HG02970 (cell line): ENCODE data around the gene EXO5.
"Not testable (repeated sequence)": the region's sequence is repeated elsewhere in the genome, so short reads cannot be mapped to it uniquely, and the experiment has no call there.

Experiments used
- ATAC-seq: cut with Tn5 transposase; IDR thresholded peaks from one replicate; pipeline ENCODE4 v1.9.1; 2021; ENCODE audit warnings: mild to moderate bottlenecking, moderate library complexity, moderate number of reproducible peaks; ENCODE audit not compliant: unreplicated experiment, low FRiP score

The EXO5 gene

DNA sequence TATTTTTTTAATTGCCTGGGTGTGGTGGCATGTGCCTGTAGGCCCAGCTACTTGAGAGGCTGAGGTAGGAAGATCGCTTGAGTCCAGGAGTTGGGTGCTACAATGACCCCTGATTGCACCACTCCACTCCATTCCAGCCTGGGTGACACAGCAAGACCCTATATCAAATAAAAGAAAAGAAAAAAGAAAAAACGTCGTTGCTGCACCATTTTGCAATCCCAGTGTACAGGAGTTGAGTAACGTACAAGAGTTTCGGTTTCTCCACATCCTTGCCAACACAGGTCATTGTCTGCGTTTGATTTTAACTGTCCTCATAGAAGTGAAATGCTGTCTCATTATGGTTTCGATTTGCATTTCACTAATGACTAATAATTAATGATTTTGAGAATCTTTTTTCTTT is 30.8 kb downstream of the EXO5 start:
- no peak for ATAC-seq

DNA sequence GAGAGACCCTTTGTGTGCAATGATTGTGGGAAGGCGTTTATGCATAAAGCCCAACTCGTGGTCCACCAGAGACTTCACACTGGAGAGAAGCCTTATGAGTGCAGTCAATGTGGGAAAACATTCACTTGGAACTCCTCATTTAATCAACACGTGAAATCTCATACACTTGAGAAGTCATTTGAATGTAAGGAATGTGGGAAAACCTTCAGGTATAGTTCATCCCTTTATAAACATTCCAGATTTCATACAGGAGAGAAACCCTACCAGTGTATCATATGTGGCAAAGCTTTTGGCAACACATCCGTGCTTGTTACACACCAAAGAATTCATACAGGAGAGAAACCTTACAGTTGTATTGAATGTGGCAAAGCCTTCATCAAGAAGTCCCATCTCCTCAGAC is 38.4 kb downstream of the EXO5 start:
- ATAC-seq = no peak

DNA sequence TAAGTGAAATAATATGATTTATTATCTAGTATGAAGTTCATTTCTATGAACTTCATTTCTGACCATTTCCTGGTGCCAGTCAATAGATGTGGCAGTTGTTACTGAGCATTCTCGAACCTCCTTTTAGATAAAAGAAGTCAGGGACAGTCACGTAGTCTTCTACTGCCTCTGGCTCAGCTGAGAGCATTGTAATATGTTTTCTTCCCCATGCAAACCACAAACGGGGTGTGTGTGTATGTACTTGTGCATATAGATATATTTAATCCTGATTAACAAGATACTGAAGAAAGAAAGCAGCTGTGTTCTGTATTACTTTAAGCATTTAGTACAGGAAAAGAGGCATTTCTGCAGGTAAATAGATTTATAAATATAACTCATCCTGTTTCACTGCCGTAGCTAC is 44.5 kb downstream of the EXO5 start:
- ATAC-seq = no peak

DNA sequence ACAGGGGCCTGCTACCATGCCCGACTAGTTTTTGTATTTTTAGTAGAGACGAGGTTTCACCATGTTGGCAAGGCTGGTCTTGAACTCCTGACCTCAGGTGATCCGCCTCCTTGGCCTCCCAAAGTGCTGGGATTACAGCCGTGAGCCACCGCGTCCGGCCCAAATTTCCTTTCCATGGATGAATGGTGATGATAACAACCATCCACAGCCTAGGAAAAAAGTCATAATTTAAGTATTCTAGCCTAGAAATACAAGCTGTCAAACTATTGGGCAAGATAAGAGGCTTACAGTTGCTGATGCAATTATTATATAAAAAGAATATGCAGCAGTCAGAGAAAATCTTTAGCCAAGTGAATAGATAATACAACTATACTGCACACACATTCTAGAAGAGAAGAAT is 46.2 kb downstream of the EXO5 start:
- not testable (repeated sequence) for ATAC-seq

DNA sequence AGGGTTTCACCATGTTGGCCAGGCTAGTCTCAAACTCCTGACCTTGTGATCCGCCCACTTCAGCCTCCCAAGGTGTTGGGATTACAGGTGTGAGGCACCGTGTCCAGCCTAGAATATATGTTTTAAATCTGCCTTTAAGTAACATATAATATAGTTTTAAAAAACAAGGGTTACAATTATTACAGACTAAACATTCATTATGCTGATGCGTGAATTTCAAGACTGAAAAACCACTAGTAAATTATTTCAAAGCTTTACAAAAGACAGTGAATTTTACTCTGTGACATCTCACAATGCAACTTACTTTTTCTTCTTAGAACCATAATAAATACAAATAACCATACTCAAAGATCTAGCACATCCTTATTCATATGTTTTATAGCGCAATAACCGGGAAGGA is 47.6 kb downstream of the EXO5 start:
- no peak for ATAC-seq

DNA sequence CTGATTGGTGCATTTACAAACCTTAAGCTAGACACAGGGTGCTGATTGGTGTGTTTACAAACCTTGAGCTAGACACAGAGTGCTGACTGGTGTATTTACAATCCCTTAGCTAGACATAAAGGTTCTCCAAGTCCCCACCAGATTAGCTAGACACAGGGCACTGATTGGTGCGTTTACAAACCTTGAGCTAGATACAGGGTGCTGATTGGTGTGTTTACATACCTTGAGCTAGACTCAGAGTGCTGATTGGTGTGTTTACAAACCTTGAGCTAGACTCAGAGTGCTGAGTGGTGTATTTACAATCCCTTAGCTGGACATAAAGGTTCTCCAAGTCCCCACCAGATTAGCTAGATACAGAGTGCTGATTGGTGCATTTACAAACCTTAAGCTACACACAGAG is 49.7 kb downstream of the EXO5 start:
- not testable (repeated sequence) for ATAC-seq

DNA sequence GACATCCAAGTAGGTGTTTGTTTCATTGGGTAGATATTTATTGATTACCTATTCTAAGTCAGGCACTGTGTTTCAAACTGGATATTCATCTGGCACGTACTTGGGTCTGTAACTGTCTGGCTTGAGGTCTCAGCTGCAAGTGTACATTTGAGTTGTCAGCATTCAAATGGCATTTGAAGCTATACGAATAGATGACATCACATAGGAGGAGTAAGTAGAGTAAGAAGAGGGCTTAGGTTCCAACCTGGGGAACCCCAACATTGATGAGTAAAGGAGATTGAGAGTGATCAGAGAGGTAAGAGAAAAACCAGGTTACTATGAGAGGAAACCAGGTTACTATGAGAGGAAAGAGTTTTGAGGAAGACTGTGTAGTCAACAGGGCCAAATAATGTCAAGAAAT is 53.6 kb downstream of the EXO5 start:
- ATAC-seq = no peak

DNA sequence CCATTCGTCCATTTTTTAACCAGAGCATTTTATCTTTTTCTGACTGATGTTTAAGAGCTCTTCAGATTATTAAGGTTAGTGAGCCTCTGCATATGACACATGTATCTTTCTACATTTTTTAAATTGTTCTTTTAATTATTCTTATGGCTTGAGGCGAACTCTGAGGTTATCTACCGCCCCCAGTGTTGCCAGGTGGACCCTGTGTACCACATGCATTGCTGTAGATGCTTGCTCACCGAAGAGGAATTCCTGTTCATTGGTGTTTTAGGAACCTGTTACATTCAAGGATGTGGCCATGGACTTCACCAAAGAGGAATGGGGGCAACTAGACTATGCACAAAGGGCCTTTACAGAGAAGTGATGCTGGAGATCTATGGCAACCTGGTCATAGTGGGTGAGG is 54.7 kb downstream of the EXO5 start:
- ATAC-seq = no peak

DNA sequence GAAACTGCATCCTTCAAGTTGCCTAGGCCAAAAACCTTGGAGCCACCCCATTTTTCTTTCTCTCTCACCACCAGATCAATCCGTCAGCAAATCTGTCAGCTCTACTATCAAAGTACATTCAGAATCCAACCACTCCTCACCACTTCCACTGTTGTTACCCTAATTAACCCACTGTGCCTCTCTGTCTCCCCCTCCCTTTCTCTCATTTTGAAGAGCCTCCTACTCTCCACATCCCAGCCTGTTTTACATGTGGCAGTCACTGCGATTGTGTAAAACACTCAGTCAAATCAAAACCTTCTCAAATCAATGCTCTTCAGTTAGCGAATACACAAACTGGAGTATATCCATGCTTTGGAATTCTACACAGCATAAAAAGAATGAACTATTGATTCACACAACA is 55.9 kb downstream of the EXO5 start:
- ATAC-seq = no peak

DNA sequence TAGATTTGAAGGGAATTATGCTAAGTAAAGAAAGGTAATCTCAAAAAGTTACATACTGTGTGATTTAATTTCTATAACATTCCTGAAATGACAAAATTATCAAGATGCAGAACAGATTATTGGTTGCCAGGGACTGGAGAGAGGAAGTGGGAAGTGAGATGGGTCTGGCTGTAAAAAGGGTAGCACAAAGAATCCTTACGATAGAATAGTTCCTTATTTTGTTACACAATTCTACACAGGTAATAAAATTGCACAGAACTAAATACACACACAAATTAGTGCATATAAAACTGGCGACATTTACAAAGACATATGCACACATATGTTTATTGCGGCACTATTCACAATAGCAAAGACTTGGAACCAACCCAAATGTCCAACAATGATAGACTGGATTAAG is 56.3 kb downstream of the EXO5 start:
- ATAC-seq = no peak
